Measurements from ENCODE around the gene IKZF5.

- no peak for TF ChIP-seq CTCF (IDR thresholded peaks at IDR 0.05)
- no peak for TF ChIP-seq POLR2A (IDR thresholded peaks at IDR 0.05)
These were observed 39.9 kb downstream of the IKZF5 start for GRCh38 chr10:122968698-122969097.
